ENCODE measurements around the gene RAB44.

GRCh38 chr6:36774331-36774730 lies 76.7 kb downstream of the RAB44 start:
- TF ChIP-seq, protein P1, sequence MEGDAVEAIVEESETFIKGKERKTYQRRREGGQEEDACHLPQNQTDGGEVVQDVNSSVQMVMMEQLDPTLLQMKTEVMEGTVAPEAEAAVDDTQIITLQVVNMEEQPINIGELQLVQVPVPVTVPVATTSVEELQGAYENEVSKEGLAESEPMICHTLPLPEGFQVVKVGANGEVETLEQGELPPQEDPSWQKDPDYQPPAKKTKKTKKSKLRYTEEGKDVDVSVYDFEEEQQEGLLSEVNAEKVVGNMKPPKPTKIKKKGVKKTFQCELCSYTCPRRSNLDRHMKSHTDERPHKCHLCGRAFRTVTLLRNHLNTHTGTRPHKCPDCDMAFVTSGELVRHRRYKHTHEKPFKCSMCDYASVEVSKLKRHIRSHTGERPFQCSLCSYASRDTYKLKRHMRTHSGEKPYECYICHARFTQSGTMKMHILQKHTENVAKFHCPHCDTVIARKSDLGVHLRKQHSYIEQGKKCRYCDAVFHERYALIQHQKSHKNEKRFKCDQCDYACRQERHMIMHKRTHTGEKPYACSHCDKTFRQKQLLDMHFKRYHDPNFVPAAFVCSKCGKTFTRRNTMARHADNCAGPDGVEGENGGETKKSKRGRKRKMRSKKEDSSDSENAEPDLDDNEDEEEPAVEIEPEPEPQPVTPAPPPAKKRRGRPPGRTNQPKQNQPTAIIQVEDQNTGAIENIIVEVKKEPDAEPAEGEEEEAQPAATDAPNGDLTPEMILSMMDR (IDR thresholded peaks at IDR 0.05): no peak
- TF ChIP-seq POLR2AphosphoS5 (IDR thresholded peaks at IDR 0.05; ENCODE audit: low read depth, low read length): no peak
